EL (cell line): ENCODE data around the gene TRIM34.
A peak's percentile ranks its signal among the peaks of the same experiment; 100 is the strongest.
"Not testable (repeated sequence)": the region's sequence is repeated elsewhere in the genome, so short reads cannot be mapped to it uniquely, and the experiment has no call there.

Experiments
- DNase-seq: peaks from one replicate; pipeline ENCODE4 v3.0.0-alpha.2; 2016

Gene TRIM34

DNA sequence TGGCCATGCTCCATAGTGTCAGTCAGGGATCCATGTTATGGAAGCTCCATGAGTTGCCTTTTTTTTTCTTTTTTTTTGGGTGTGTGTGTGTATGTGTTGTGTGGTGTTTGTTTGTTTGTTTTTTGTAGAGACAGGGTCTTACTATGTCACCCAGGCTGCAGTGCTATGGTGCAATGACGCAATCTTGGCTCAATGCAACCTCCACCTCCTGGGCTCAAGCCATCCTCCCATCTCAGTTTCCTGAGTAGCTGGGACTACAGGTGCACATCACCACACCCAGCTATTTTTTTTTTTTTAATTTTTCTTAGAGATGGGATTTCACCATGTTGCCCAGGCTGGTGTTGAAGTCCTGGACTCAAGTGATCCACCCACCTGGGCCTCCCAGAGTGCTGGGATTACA, 63.7 kb downstream of the TRIM34 start:
- DNase-seq = no peak

DNA sequence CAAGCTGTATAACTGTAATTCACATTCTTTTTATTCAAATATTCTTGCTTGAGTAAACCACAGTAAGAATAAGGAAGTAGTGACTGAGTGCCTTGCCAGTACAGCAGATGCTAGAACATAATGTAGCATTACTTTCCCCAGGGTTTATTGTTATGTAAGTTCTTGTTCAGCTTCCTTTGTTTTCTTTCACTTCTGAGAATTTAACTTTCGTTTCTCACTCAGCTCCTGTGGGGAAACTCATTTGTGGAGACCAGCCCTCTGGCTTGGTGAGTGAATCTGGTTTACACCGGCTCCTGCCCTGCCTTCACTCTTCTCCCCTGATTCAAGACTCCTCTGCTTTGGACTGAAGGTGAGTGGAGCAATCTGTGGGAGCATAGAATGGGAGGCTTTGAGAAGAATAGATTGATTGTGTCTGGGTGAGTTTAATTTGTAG, 64.8 kb downstream of the TRIM34 start, which contains the start of gene TRIM22:
Gene TRIM22, plus strand, starts transcription at position 240 of the 433 bp plus-strand sequence. CDS start 6,443 bp downstream, outside the sequence.
- DNase-seq = peak; percentile 75

- peak; percentile 21 for DNase-seq
Observed at GRCh38 chr11:5690216-5690615, 65.4 kb downstream of the TRIM34 start.

- no peak for DNase-seq
Observed at GRCh38 chr11:5690736-5691135, 65.9 kb downstream of the TRIM34 start.

- not testable (repeated sequence) for DNase-seq
Observed at GRCh38 chr11:5691238-5691963, 66.6 kb downstream of the TRIM34 start.

GRCh38 chr11:5691964-5692361, 67.2 kb downstream of the TRIM34 start:
- no peak for DNase-seq
